Activated CD4-positive, alpha-beta T cell treated with anti-CD3 and anti-CD28 coated beads, Interleukin-10, Interleukin-2, amounts not matched to agents 100 ng/mL and 50 ng/mL, durations not matched to agents 16 hours and 8 hours (primary cell): ENCODE results near the gene CLEC1A.

Source experiments
- DNase-seq: peaks from one replicate; pipeline ENCODE4 v3.0.0-alpha.2; 2020

The CLEC1A gene

GRCh38 chr12:10097521-10097920 is 1.3 kb downstream of the CLEC1A start:
- no peak for DNase-seq

DNA sequence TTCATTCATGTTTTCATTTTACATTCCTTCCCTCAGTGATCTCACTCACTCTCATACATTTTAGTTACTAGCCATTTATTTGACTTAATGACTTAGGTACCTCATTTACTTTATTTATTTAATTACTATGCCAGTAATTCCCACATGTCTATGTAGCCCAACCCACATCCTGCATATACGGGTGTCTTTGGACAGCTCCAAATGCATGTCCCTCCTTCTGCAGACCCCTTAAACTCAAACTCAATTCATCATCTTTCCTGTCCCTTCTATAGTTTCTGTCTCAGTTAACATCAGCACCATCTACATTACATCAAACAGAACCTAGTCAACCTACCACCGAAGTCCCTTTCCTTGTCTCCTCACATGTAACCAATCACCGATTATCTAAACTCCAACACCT is 2.8 kb downstream of the CLEC1A start:
- no peak for DNase-seq

GRCh38 chr12:10094646-10095395 is 4.0 kb downstream of the CLEC1A start:
- DNase-seq, result no peak

DNA sequence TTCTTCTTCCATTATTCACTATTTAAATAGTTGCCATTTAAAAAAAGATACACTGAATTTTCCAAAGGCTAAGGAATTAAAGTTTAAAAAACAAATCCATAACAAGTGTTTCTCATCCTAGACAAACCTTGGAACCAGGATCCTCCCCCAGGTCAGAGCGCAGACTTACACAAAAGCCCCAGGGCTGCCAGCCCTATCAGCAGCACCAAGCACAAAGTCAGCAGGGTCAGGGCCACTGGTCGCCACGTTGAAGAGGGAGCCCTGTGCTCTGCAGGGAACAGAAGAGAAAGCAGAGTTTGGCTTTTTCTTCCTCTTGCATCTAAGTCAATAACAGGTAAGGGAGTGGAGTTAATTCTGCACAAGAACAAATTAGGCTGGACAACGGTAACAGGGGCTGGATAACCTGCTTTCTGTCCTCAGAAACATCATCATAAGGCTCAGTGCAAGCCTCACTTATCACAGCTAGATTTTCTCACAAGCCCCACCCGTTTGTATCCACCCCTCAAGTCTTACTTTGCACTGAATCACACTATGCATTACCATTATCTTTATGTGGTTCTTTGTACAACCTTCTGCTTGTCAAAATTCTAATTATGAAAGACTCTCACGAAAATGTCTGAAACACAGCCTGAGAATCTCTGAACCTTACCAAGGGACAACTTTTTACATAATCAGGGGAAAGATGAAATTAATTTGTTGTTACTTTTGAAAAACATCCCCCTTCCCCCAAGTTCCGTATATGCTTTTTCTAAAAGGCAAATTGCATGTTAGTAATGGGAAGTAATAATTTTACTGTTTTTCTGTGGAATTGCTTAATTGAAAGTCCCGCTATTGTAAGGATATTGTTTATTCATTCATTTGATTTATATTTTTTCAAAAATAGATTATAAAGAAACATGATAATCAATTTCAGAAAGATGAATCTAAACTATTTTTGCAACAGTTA is 9.6 kb downstream of the CLEC1A start:
- no peak for DNase-seq

- DNase-seq, result no peak
Measured at GRCh38 chr12:10088031-10088430, 10.8 kb downstream of the CLEC1A start.

DNA sequence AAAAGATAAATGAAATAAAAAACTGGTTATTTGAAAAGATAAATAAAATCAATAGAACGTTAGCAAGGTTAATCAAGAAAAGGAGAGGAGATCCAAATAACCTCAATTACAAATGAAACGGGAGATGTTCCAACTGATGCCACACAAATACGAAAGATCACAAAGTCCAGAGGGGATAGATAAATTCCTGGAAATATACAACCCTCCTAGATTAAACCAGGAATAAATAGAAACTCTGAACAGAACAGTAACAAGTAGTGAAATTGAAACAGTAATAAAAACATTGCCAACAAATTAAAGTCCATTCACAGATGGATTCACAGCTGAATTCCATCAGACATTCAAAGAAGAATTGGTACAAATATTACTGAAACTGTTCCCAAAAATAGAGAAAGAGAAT is 12.4 kb downstream of the CLEC1A start:
- no peak for DNase-seq

DNA sequence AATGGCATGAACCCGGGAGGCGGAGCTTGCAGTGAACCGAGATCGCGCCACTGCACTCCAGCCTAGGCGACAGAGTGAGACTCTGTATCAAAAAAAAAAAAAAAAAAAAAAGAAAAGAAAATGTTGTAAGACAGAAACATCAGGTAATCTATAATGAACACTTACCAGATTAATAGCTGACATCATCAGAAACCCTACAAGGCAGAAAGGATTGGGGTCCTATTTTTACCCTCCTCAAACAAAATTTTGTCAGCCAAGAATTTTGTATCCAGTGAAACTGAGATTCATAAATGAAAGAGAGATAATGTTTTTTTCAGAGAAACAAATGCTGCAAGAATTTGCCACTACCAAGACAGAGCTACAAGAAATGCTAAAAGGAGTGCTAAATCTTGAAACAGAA is 14.1 kb downstream of the CLEC1A start:
- DNase-seq, result no peak

GRCh38 chr12:10082117-10082874 is 16.5 kb downstream of the CLEC1A start:
- DNase-seq, result no peak

DNA sequence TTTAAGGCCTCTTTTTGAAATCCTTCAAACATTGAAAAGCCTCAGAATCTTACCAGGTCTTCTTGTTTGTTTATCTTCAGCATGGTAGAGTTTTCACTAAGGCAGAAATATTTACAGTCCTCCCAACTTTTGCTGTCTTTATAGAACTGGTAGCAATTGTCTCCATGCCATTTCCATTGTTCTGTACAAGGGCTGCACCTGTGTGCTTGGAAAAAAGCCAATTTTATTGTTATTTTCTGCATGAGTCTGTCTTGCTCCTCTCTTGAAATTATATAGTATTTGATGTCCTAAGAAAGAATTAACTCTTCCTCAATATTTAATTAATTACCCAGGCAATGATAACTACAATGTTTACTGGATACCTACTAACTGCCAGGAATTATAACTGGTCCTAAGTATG is 23.3 kb downstream of the CLEC1A start:
- DNase-seq, result no peak

DNA sequence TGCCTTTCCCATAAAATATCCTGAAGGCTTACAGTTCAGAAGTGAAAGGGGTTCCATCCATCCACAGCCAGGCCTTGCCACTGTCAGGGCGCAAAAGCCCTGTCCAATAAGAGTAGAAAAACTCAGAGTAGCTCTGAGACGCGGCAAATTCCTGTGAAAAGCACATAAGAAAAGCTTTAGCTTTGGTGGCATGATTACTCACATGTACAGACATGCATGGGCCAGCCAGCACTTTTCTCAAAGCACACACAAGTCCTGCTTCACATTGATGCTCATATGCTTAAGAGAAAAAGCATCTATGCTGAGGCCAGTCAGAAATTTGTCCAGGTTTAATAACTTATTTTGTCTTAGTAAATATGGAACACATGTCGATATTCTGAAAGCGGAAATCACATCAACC is 25.5 kb downstream of the CLEC1A start:
- DNase-seq, result no peak

DNA sequence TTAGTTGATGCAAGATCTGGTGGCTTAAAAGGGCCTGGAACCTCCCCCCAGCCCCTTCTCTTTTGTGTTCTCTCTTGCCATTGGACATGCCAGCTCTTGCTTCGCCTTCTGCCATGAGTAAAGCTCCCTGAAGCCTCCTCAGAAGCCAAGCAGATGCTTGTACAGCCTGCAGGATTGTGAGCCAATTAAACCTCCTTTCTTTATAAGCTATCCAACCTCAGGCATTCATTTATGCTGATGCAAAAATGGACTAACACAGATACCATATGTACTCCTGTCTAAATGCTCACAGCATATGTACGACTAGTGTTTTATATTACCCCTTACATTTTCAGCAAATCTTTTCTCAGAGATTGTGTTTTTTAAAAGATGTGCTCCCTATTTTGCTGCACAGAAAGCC is 26.7 kb downstream of the CLEC1A start:
- DNase-seq, result no peak

DNA sequence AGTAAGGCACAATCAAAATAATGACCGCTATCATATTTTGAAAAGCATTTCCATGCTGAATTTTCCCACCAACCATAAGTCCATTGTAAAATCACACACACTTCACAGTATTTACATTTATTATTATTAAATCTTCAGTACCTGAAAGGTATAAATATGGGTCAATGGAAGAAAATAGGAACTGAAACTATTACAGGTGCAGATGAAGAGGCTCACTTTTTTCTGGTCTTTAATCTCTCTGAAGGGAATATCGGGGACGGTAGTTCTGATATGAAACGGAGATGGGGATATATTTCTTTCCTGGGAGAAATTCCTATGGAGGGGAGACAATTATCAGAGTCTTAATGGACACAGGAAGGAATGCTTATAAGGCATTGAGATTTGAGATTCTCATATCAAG is 28.4 kb downstream of the CLEC1A start:
- no peak for DNase-seq

DNA sequence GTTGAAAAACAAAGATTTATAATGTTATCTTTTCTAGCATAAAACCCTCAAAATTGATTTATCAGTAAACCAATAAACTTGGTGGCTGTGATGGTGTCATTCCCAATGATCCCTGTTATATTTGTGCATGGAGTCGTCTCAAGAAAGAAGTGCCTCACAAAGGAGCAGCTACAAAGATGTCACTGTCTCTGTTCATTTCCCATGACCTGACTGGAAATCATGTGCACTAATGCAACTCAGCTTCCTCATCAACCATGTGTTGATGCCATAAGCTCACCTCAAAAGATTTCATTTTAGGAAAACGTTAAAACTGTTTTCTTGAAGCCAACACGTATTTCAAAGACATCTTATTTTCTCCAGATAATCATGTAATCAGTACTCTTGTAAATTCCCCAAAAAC is 28.8 kb downstream of the CLEC1A start:
- no peak for DNase-seq

DNA sequence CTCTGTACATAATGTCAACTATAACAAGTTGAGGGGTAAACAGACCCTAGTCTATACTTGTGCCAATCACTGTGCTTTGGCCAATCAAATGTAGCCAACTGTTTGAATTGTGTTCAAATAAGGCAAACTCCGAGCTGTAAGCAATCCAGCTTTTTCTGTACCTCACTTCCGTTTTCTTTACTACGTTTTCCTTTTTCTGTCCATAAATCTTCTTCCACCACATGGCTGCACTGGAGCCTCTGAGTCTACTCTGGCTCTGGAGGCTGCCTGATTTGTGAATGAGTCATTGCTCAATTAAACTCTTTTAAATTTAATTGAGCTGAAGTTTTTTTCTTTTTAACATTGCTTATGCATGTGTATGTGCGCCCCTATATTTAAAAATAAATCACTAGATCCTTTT is 29.7 kb downstream of the CLEC1A start:
- DNase-seq, result no peak

DNA sequence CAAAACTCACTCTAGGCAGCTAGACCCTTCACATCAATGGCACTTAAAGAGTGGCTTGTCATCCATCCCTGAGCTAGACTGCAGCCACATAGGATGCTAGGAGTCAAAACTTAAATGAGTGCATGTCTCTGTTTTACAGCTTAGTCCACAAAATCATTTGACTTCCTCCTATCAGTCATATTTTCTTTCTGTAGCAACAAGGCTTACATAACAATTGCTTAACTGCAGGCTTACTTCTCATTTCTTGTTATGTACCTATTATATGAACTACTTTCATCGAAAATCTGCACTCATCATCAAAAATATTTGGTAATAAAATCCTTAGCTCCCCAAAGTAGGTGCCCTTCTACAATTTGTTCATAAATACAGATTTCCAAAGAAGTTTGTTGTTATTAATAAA is 30.1 kb downstream of the CLEC1A start:
- no peak for DNase-seq

GRCh38 chr12:10067942-10068341 is 30.8 kb downstream of the CLEC1A start:
- DNase-seq, result no peak

DNA sequence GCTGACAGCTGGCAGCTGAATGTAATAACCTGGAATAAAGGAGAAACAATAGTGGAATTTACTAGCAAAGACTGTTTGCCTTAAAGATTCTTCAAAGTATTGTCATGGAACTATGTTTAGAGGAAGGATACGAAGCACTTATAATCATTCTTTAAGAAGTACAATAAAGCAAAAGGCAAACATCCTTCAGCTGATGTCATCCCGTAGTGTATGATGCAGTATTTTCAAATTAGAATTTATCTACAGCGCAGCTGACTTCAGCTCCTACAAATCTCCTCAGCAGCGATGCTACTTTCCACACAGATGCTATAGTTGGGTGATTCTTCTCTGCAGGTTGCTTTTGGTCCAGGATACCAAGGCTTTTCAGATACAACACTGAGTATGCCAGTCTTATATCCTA is 31.5 kb downstream of the CLEC1A start:
- no peak for DNase-seq

DNA sequence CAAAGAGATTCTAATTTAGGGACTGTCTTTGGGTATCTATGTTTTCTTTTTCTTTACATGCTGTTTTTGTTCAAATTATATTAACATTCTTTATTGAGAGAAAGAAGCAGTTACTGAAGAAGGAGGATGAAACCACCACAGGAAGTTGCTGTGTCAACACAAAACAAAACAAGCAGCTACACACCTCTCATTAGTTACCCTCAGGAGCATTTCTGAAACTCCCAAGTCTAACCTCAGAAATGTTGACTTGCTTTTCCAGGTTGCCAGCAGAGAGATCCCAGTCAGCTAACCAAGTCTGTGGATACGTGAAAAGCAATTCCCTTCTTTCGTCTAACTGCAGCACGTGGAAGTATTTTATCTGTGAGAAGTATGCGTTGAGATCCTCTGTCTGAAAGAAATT is 33.5 kb downstream of the CLEC1A start:
- peak; percentile 14 for DNase-seq

DNA sequence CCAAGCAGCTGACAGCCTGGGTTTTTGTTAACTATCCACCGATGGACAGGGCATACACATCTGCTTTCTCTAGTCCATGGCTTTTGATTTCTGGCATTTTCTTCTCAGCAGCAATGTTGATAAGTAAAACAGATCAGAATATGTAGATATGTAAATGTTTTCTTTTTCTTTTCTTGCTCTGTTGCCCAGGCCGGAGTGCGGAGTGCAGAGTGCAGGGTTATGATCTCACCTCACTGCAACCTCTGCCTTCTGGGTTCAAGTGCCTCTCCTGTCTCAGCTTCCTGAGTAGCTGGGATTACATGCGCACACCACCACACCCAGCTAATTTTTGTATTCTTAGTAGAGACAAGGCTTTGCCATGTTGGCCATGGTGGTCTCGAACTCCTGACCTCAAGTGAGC is 40.4 kb downstream of the CLEC1A start:
- DNase-seq, result no peak

DNA sequence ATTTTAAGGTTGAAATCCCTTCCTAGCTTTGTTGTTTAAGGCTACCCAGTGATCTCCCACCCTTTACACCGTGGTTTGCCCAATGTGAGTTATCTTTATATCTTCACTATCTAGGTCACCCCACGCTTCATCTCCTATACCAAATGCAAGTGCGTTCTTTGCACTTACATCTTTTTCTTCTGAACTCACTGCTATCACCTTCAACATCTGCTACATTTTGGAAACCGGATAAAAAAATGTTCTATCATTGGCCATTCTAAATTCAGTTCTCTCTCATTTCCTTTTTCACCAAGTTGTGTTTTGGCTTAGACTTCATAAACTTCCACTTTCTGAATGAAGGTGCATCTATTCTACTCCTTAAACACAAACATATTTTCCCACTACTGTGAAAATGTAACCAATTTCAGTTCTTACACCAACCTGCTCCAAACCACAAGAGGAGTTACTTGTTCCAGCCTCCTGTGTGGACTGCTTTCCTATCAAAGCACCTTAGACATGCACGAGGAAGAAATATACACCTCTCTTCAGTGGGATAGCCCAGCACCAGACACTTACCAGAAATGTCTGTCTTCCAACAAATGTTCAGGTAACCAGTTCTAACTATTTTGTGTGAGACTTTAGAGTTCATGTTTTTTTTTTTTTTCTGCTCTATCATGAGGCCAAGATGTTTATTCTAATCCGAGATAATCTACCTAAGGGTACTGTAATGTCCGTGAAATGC is 46.4 kb downstream of the CLEC1A start:
- peak; percentile 20 for DNase-seq

DNA sequence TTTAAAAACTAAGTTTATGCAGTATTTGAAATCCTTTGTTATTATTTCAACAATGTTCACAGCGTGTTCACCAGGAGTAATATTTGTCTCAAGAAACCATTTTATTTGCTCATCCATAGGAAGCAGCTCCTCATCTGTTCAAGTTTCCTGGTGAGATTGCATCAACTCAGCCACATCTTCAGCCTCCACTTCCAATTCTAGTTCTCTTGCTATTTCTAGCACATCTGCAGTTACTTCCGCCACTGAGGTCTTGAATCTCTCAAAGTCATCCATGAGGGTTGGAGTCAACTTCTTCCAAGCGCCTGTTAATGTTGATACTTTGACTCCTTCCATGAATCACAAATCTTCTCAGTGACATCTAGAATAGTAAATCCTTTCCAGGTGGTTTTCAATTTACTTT is 50.3 kb downstream of the CLEC1A start:
- no peak for DNase-seq

- DNase-seq, result no peak
Measured at GRCh38 chr12:10042167-10042566, 56.6 kb downstream of the CLEC1A start.
